ENCODE results near the gene TRIM38.

DNA sequence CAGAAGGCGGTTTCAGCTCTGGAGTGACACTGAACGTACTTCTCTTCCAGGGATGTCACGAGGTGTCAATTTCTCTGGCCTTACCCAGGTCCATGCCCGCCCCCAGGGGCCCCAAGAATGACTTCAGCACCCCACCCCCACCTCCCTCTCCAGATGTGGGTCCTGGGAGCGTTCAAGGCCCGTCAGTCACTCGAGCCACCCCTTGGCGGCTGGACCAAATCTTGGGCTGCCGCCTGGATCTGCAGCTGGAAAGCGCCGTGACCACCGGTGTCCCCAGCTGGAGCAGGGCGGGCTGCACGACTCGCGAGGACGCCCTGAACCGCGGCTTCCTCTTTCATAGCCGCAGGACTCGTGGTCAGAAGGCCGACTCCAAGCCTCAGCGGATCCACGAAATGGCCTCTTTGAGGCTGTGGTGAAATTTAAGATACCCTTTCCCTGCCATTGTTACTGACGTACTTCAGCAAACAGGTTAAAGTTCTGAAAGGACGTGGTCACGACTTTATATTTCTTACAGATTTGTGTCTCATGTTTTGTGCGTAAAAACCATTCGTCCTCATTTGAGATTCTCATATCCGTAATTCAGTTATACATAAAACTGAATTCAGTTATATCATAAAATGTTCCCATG is 29.3 kb downstream of the TRIM38 start:
- TF ChIP-seq POLR2AphosphoS5 (IDR thresholded peaks at IDR 0.05; ENCODE audit: low read depth, low read length) = no peak
- 0 out of 2 replicates have a peak, but pooled peaks have one; percentile 0 for TF ChIP-seq POLR2A (IDR thresholded peaks at IDR 0.05; ENCODE audit: low read depth, low read length)
- TF ChIP-seq TAF1 (IDR thresholded peaks at IDR 0.05; ENCODE audit: borderline replicate concordance, low read depth, low read length) = no peak
